Lower leg skin (tissue), 3 donors: ENCODE measurements around the gene DTX3.
"Not testable (repeated sequence)": the region's sequence is repeated elsewhere in the genome, so short reads cannot be mapped to it uniquely, and the experiment has no call there.

Source experiments
- POLR2A ChIP-seq, 2 donors: fragments of 450-650 bp; IDR thresholded peaks; one replicate each; pipeline ENCODE4 v1.6.1; 2016 to 2017; ENCODE audit warnings: antibody characterized with exemption in 2 of 2, mild to moderate bottlenecking in 1 of 2, moderate library complexity in 1 of 2
- TF ChIP-seq, protein P1 (sequence below), 3 donors: fragments of 450-650 bp; IDR thresholded peaks; one replicate each; pipeline ENCODE4 v1.5.1; 2016; ENCODE audit warnings: antibody characterized with exemption in 3 of 3, mild to moderate bottlenecking in 3 of 3, moderate library complexity in 2 of 3

DNA sequence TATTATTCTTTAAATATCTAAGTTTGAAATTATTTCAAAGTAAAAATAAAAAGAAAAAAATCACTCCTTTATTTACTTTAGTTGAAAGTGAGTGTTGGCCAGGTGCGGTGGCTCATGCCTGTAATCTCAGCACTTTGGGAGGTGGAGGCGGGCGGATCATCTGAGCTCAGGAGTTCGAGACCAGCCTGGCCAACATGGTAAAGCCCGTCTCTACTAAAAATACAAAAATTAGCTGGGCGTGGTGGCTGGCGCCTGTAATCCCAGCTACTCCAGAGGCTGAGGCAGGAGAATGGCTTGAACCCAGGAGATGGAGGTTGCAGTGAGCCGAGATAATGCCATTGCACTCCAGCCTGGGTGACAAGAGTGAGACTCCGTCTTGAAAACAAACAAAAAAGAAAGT, 32.1 kb downstream of the DTX3 start:
- TF ChIP-seq POLR2A (IDR thresholded peaks at IDR 0.05), result not testable (repeated sequence)
- TF ChIP-seq, protein P1, sequence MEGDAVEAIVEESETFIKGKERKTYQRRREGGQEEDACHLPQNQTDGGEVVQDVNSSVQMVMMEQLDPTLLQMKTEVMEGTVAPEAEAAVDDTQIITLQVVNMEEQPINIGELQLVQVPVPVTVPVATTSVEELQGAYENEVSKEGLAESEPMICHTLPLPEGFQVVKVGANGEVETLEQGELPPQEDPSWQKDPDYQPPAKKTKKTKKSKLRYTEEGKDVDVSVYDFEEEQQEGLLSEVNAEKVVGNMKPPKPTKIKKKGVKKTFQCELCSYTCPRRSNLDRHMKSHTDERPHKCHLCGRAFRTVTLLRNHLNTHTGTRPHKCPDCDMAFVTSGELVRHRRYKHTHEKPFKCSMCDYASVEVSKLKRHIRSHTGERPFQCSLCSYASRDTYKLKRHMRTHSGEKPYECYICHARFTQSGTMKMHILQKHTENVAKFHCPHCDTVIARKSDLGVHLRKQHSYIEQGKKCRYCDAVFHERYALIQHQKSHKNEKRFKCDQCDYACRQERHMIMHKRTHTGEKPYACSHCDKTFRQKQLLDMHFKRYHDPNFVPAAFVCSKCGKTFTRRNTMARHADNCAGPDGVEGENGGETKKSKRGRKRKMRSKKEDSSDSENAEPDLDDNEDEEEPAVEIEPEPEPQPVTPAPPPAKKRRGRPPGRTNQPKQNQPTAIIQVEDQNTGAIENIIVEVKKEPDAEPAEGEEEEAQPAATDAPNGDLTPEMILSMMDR (IDR thresholded peaks at IDR 0.05), result not testable (repeated sequence)
